ENCODE measurements around the gene MGAT4B. TPM values are rescaled to one million over a fixed set of nuclear protein-coding genes. Genes with fewer than 3 reads are reported as not detected.

The MGAT4B gene
- total and polyA plus RNA-seq, 7 donors = 27.8 to 241 (median 56.8) TPM

DNA sequence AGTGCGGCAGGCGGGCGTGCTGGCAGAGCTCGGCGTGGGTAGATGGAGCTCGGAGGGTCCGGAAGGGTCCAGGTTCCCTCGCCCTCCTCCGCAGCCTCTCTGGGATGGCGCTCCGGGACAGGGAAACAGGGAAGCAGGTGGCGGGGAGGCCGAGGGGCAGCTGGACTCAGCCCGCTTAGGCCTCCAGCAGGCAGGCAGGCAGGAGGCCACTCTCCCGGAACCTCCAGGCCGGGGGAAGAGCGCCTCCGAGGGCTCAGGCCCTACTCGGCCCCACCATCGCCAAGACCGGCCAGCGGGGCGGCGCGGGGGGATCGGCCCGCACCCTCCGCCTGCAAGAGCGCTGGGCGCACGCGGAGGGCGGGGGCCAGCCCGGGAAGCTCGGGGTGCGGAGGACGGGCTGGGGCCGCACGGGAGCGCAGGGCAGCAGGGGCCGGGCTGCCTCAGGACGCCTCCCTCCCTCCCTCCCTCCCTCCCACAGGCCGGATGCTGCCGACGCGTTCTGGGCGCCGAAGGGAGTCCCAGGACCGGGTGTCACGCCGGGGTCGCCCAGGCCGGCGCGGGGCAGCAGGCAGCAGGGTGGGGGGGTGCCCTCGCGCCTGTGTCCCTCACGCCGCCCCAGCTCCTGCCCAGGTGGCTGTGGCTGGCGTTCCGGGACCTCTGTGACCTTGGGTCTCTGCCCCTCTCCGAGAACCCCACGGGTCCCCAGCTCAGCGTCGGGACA is 977 bp downstream of the MGAT4B start:
- 2 to 10% methylated on average over 65 of the region's 65 CpGs for WGBS, 2 donors
- DNase-seq = peak; percentile 77
- H3K9me3 ChIP-seq = no peaks in the 10 kb centered on the region
- peak overlapping the region; percentile 95 to 99 (median 98) for H3K27ac ChIP-seq
- peaks cover 0 to 53% (median 50%) of the 10 kb centered on the region in 4 donors for H3K4me1 ChIP-seq
- H3K4me3 ChIP-seq = peak overlapping the region; percentile 84 to 98 (median 90)
- H3K36me3 ChIP-seq = peaks cover 0 to 8% (median 4%) of the 10 kb centered on the region in 4 donors
- H3K27me3 ChIP-seq = no peaks in the 10 kb centered on the region
- TF ChIP-seq, protein P1, sequence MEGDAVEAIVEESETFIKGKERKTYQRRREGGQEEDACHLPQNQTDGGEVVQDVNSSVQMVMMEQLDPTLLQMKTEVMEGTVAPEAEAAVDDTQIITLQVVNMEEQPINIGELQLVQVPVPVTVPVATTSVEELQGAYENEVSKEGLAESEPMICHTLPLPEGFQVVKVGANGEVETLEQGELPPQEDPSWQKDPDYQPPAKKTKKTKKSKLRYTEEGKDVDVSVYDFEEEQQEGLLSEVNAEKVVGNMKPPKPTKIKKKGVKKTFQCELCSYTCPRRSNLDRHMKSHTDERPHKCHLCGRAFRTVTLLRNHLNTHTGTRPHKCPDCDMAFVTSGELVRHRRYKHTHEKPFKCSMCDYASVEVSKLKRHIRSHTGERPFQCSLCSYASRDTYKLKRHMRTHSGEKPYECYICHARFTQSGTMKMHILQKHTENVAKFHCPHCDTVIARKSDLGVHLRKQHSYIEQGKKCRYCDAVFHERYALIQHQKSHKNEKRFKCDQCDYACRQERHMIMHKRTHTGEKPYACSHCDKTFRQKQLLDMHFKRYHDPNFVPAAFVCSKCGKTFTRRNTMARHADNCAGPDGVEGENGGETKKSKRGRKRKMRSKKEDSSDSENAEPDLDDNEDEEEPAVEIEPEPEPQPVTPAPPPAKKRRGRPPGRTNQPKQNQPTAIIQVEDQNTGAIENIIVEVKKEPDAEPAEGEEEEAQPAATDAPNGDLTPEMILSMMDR (IDR thresholded peaks at IDR 0.05) = no peak
- peak in 1 of 2 donors; percentile 3 for TF ChIP-seq POLR2A (IDR thresholded peaks at IDR 0.05)
- TF ChIP-seq EP300 (IDR thresholded peaks at IDR 0.05) = no peak
- TF ChIP-seq POLR2AphosphoS5 (IDR thresholded peaks at IDR 0.05) = peak in 1 of 4 donors; percentile 27
- intact Hi-C loops (cut with DNase I) = loop anchor here (2.0 to 5.0 kb wide), 4 partner anchors 15 to 183 kb away; partner anchors contain the start of genes HNRNPH1, MRNIP, SQSTM1 and TBC1D9B

DNA sequence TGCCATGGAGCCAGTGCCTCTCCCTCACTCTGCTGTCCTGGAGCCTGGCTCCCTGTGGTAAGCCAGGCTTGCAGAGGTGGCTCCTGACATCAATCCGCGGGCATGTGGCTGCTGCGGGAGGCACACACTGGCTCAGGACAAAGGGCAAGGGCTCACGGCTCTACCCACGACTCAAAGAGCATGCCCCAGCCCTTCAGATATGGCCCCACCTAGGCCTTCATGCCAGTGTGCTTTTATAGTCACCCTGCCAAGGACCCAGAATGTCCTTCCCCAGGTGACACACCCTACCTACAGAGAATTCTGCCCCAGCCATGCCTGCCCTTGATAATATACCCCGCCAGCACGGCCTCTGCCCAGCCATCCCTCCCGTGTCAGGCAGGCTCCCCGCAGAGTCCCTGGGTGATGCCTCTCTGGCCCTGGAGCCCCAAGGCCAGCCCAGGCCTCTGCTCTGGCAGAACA is 1.6 kb downstream of the MGAT4B start:
- Histone ChIP-seq H3K27ac (peak overlapping the region; percentile 95 to 99 (median 98)), H3K4me1 (peaks cover 0 to 53% (median 50%) of the 10 kb centered on the region in 4 donors), H3K36me3 (peaks cover under 1 to 14% (median 7%) of the 10 kb centered on the region in 4 donors), H3K27me3 (no peaks in the 10 kb centered on the region), H3K4me3 (peak overlapping the region; percentile 84 to 98 (median 90)), H3K9me3 (no peaks in the 10 kb centered on the region)
- TF ChIP-seq POLR2AphosphoS5 (IDR thresholded peaks at IDR 0.05) = no peak
- TF ChIP-seq EP300 (IDR thresholded peaks at IDR 0.05) = no peak
- TF ChIP-seq POLR2A (IDR thresholded peaks at IDR 0.05) = peak in 1 of 2 donors; percentile 76
- TF ChIP-seq, protein P1 (IDR thresholded peaks at IDR 0.05) = no peak
- 15 to 59% methylated on average over 9 of the region's 9 CpGs for WGBS, 2 donors
- peak; percentile 66 for DNase-seq
- intact Hi-C loops (cut with DNase I) = loop anchor here (5.0 kb wide), 2 partner anchors 102 to 183 kb away; partner anchors contain the start of genes HNRNPH1 and TBC1D9B

GRCh38 chr5:179804555-179804947 is 2.1 kb downstream of the MGAT4B start:
- Histone ChIP-seq H3K4me3 (peak overlapping the region in 3 of 4 donors; percentile 84 to 98 (median 97)), H3K36me3 (peaks cover 6 to 19% (median 13%) of the 10 kb centered on the region in 4 donors), H3K27me3 (no peaks in the 10 kb centered on the region), H3K4me1 (peaks cover 0 to 53% (median 50%) of the 10 kb centered on the region in 4 donors), H3K27ac (peak overlapping the region; percentile 95 to 99 (median 98)), H3K9me3 (no peaks in the 10 kb centered on the region)
- WGBS, 2 donors = 48 to 79% methylated on average over 8 of the region's 8 CpGs
- DNase-seq = peak; percentile 47
- TF ChIP-seq EP300 (IDR thresholded peaks at IDR 0.05) = no peak
- no peak for TF ChIP-seq POLR2A (IDR thresholded peaks at IDR 0.05)
- TF ChIP-seq, protein P1 (IDR thresholded peaks at IDR 0.05) = no peak
- TF ChIP-seq POLR2AphosphoS5 (IDR thresholded peaks at IDR 0.05) = no peak
- intact Hi-C loops (cut with DNase I) = no loop called here

GRCh38 chr5:179803651-179804554 is 2.8 kb downstream of the MGAT4B start:
- DNase-seq = peak; percentile 66
- intact Hi-C loops (cut with DNase I) = no loop called here
- H3K27me3 ChIP-seq = no peaks in the 10 kb centered on the region
- peaks cover 12 to 26% (median 19%) of the 10 kb centered on the region in 4 donors for H3K36me3 ChIP-seq
- 38 to 47% methylated on average over 18 of the region's 18 CpGs for WGBS, 2 donors
- no peak for TF ChIP-seq EP300 (IDR thresholded peaks at IDR 0.05)
- TF ChIP-seq POLR2AphosphoS5 (IDR thresholded peaks at IDR 0.05) = no peak
- TF ChIP-seq, protein P1 (IDR thresholded peaks at IDR 0.05) = no peak
- TF ChIP-seq POLR2A (IDR thresholded peaks at IDR 0.05) = no peak
- H3K4me3 ChIP-seq = no peak overlapping the region
- H3K9me3 ChIP-seq = no peaks in the 10 kb centered on the region
- H3K4me1 ChIP-seq = peaks cover 0 to 53% (median 50%) of the 10 kb centered on the region in 4 donors
- H3K27ac ChIP-seq = peak overlapping the region in 3 of 4 donors; percentile 98 to 99 (median 99)

Data from sigmoid colon (tissue), 7 donors.